Activated T-helper 2 cell treated with anti-CD3 and anti-CD28 coated beads, Interferon-gamma antibody, Interleukin-2, Interleukin-4, amounts not matched to agents 10 μg/mL and 5 μg/mL and 100 μg/mL, durations not matched to agents 14 hours and 24 hours and 36 hours (primary cell): ENCODE results near the gene TTC28. TPM values are rescaled to one million over a fixed set of nuclear protein-coding genes. Genes with fewer than 3 reads are reported as not detected.

Source experiments
- DNase-seq: peaks from one replicate; pipeline ENCODE4 v3.0.0; 2021; ENCODE audit warnings: low spot score
- H3K27ac Mint-ChIP-seq: one replicate; pipeline ENCODE4 v1.8.0; 2021; ENCODE audit warnings: mixed read lengths
- H3K27me3 Mint-ChIP-seq: one replicate; pipeline ENCODE4 v1.8.0; 2021; ENCODE audit warnings: low read depth, mixed read lengths
- H3K36me3 Mint-ChIP-seq: one replicate; pipeline ENCODE4 v1.8.0; 2021; ENCODE audit warnings: low read depth, mixed read lengths
- H3K4me1 Mint-ChIP-seq: one replicate; pipeline ENCODE4 v1.8.0; 2021; ENCODE audit warnings: low read depth, mixed read lengths
- H3K4me3 Mint-ChIP-seq: one replicate; pipeline ENCODE4 v1.8.0; 2021; ENCODE audit warnings: low read depth, mild to moderate bottlenecking, moderate library complexity, mixed read lengths
- H3K9me3 Mint-ChIP-seq: one replicate; pipeline ENCODE4 v1.8.0; 2021; ENCODE audit warnings: mixed read lengths
- intact Hi-C: fragments of 100-400 bp; cut with micrococcal nuclease; formaldehyde crosslinking; loops from one replicate; pipeline ENCODE4 v1.15.1; 2023
- total RNA-seq: library from RNA; stranded (reverse); gene quantifications from 2 replicates; pipeline ENCODE4 v1.2.3, GENCODE V29; 2022

Gene TTC28
- total RNA-seq, 1 donor from 2014 or later: 0.82 TPM

DNA sequence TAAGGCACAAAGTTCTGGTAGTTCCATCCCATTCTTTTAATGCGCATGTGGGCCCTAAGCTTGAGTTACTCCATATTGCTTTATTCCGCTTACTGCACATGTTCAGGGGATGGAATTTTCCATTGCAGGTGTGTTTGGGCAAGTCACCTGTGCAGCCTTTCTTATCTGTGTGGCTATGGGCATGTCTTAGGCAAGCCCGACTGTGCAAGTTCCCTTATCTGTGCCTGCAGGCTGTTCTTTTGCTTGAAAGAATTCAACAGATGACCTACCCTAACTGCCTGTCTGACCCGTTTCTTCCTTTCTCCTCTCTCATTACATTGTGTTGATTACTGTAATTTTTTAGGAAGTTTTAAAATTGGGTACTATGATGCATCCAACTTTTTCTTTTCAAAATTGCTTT lies 363.6 kb downstream of the TTC28 start:
- intact Hi-C loops: no loop called here
- H3K27ac Mint-ChIP-seq: no peak overlapping the region
- H3K27me3 Mint-ChIP-seq: peaks cover 3% of the 10 kb centered on the region
- no peak for DNase-seq
- no peaks in the 10 kb centered on the region for H3K36me3 Mint-ChIP-seq
- H3K4me3 Mint-ChIP-seq: no peak overlapping the region
- H3K4me1 Mint-ChIP-seq: no peaks in the 10 kb centered on the region
- H3K9me3 Mint-ChIP-seq: no peaks in the 10 kb centered on the region

DNA sequence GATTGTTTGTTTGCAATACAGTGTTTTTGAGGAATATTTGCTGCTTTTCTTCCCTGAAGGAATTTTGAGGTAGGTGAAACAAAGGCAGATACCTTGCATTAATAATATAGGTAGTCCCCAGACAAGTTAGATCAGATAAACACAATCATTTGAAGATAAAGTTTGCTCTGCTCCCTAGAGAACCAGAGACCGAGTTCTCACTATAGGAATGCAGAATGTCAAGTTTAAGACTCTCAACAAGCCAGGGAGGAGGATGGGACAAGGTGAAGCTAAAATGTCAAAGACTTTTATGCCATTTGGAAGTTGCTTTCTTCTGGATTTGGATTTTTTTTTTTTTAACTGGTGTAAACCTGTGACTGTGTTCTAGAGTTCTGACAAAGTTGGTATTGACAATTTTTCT lies 364.7 kb downstream of the TTC28 start:
- no peak for DNase-seq
- no peaks in the 10 kb centered on the region for H3K9me3 Mint-ChIP-seq
- H3K27me3 Mint-ChIP-seq: peaks cover 1% of the 10 kb centered on the region
- H3K36me3 Mint-ChIP-seq: no peaks in the 10 kb centered on the region
- intact Hi-C loops: no loop called here
- no peak overlapping the region for H3K4me3 Mint-ChIP-seq
- no peaks in the 10 kb centered on the region for H3K4me1 Mint-ChIP-seq
- no peak overlapping the region for H3K27ac Mint-ChIP-seq

GRCh38 chr22:28310299-28310698 lies 369.3 kb downstream of the TTC28 start:
- H3K4me3 Mint-ChIP-seq: no peak overlapping the region
- intact Hi-C loops: no loop called here
- no peaks in the 10 kb centered on the region for H3K36me3 Mint-ChIP-seq
- H3K27me3 Mint-ChIP-seq: peaks cover 3% of the 10 kb centered on the region
- H3K4me1 Mint-ChIP-seq: no peaks in the 10 kb centered on the region
- no peaks in the 10 kb centered on the region for H3K9me3 Mint-ChIP-seq
- no peak for DNase-seq
- no peak overlapping the region for H3K27ac Mint-ChIP-seq

GRCh38 chr22:28299753-28300152 lies 379.9 kb downstream of the TTC28 start:
- H3K4me3 Mint-ChIP-seq: no peak overlapping the region
- DNase-seq: no peak
- peaks cover 20% of the 10 kb centered on the region for H3K4me1 Mint-ChIP-seq
- H3K36me3 Mint-ChIP-seq: no peaks in the 10 kb centered on the region
- H3K27ac Mint-ChIP-seq: no peak overlapping the region
- intact Hi-C loops: no loop called here
- H3K27me3 Mint-ChIP-seq: no peaks in the 10 kb centered on the region
- no peaks in the 10 kb centered on the region for H3K9me3 Mint-ChIP-seq

GRCh38 chr22:28299309-28299708 lies 380.3 kb downstream of the TTC28 start:
- Mint-ChIP-seq H3K27ac (no peak overlapping the region), H3K27me3 (no peaks in the 10 kb centered on the region), H3K36me3 (no peaks in the 10 kb centered on the region), H3K4me1 (peaks cover 20% of the 10 kb centered on the region), H3K4me3 (no peak overlapping the region), H3K9me3 (no peaks in the 10 kb centered on the region)
- DNase-seq: no peak
- intact Hi-C loops: no loop called here

GRCh38 chr22:28297504-28297903 lies 382.1 kb downstream of the TTC28 start:
- DNase-seq: no peak
- Mint-ChIP-seq H3K4me3 (no peak overlapping the region), H3K36me3 (no peaks in the 10 kb centered on the region), H3K27me3 (peaks cover 2% of the 10 kb centered on the region), H3K27ac (no peak overlapping the region), H3K4me1 (peaks cover 20% of the 10 kb centered on the region), H3K9me3 (no peaks in the 10 kb centered on the region)
- intact Hi-C loops: no loop called here

DNA sequence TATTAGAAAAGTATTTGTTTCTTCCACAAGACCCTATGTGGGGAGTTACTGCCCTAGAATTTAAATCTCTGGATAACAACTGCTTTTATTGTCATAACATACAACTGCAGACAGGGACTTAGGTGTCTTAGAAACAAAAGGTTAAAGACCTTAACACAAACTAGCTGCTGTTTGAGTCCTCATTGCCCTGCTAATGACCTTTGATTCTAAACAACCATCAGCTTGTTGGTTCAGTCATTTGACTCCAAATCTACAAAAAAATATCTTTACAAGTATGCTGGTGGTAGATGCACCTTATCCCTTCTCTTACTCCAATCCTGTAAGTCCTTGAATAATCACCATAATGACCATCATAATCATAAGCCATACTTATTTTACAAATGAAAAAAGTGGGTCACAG lies 383.2 kb downstream of the TTC28 start:
- Mint-ChIP-seq H3K4me3 (no peak overlapping the region), H3K27ac (no peak overlapping the region), H3K36me3 (no peaks in the 10 kb centered on the region), H3K4me1 (peaks cover 20% of the 10 kb centered on the region), H3K9me3 (no peaks in the 10 kb centered on the region), H3K27me3 (peaks cover 2% of the 10 kb centered on the region)
- DNase-seq: no peak
- intact Hi-C loops: no loop called here

- Mint-ChIP-seq H3K9me3 (no peaks in the 10 kb centered on the region), H3K27me3 (no peaks in the 10 kb centered on the region), H3K27ac (no peak overlapping the region), H3K36me3 (no peaks in the 10 kb centered on the region), H3K4me3 (no peak overlapping the region), H3K4me1 (peaks cover 1% of the 10 kb centered on the region)
- DNase-seq: no peak
- intact Hi-C loops: no loop called here
Measured at GRCh38 chr22:28283068-28283654, 396.5 kb downstream of the TTC28 start.

DNA sequence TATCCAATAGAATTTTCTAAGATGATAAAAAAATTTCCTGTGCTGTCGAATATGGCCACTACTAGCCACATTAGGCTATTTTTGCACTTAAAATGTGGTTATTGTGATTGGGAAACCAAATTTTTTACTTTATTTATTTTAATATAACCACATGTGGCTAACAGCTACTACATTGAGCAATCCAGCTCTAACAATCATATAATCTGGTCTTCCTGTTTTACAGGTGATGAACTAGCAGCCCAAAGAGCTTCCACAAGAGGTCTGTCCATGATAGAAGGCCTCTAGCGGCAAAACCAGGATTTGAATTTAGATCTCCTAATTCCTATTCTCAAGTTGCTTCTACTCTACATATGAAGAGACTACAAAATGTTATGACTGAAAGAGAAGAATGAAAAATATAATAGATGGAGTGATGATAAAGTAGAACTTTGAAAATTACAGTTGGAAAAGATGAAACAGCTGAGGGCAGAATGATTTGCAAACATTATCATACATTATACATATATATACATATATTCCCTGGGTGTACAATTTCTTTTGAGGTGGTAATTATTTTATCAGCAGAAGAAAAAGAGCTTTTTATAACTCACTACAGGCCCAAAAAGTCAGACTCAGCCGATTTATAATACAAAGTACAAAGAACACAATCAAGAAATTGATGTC lies 397.1 kb downstream of the TTC28 start:
- no peaks in the 10 kb centered on the region for H3K9me3 Mint-ChIP-seq
- intact Hi-C loops: no loop called here
- no peak overlapping the region for H3K4me3 Mint-ChIP-seq
- no peaks in the 10 kb centered on the region for H3K36me3 Mint-ChIP-seq
- no peak for DNase-seq
- no peak overlapping the region for H3K27ac Mint-ChIP-seq
- H3K27me3 Mint-ChIP-seq: peaks cover 3% of the 10 kb centered on the region
- H3K4me1 Mint-ChIP-seq: peaks cover 1% of the 10 kb centered on the region

DNA sequence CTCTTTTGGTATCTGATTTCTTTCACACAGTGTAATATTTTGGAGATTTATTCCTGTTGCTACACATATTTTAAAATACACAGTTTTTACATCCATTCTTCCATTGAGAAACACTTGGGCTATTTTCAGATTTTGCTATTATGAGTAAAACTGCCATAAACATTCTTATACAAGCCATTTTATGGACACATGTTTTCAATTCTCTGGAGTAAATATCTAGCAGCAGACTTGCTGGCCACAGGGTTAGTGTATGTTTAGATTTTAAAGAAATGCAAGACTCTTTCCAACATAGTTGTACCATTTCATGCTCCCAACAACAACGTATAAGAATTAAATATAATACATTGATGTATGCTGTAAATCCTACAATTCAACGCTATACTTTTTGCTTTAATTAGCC lies 399.8 kb downstream of the TTC28 start:
- H3K27ac Mint-ChIP-seq: no peak overlapping the region
- no peak overlapping the region for H3K4me3 Mint-ChIP-seq
- H3K9me3 Mint-ChIP-seq: no peaks in the 10 kb centered on the region
- peaks cover 1% of the 10 kb centered on the region for H3K4me1 Mint-ChIP-seq
- H3K36me3 Mint-ChIP-seq: no peaks in the 10 kb centered on the region
- no peak for DNase-seq
- intact Hi-C loops: no loop called here
- H3K27me3 Mint-ChIP-seq: peaks cover 3% of the 10 kb centered on the region

DNA sequence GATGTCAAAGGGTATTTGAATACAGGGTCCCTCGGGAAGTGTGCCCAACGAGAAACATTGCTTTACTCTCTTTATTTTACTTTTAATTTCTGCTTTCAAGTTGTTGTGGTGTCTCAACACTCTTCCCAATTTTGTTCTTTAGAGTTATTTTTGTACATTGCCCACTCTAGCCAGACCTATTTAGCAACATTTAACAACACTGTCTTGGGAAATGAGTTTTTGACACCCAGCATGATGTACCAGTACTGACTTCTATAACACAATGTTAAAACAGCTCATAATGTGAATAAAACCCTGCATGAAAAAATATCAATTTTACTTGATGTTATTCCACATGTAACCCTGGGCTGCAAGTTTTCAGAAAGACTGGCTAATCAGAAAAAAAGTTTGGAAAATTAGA lies 410.4 kb downstream of the TTC28 start:
- Mint-ChIP-seq H3K27me3 (peaks cover 1% of the 10 kb centered on the region), H3K4me1 (no peaks in the 10 kb centered on the region), H3K36me3 (no peaks in the 10 kb centered on the region), H3K4me3 (no peak overlapping the region), H3K9me3 (no peaks in the 10 kb centered on the region), H3K27ac (no peak overlapping the region)
- intact Hi-C loops: no loop called here
- no peak for DNase-seq

- Mint-ChIP-seq H3K36me3 (no peaks in the 10 kb centered on the region), H3K27ac (no peak overlapping the region), H3K4me3 (no peak overlapping the region), H3K9me3 (no peaks in the 10 kb centered on the region), H3K27me3 (peaks cover 1% of the 10 kb centered on the region), H3K4me1 (no peaks in the 10 kb centered on the region)
- intact Hi-C loops: no loop called here
- DNase-seq: no peak
Measured at GRCh38 chr22:28268850-28269249, 410.8 kb downstream of the TTC28 start.

DNA sequence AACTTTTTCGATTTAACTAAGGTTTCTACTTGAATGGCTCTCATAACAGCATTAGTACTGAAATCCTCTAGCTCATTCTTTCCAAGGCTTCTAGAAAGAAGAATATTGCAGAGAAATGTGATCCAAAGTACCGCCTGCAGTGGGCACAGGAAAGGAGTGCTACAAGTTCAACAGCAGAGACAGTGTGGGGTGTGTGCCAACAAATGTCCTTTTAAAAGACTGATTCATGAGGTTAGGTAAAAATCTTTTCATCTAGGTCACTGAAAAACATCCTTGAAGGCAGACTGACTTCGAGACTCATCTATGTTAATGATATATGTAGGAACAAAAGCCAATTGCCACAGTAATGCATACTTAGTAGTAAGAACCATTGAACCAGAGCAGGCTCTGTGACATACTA lies 411.5 kb downstream of the TTC28 start:
- DNase-seq: no peak
- H3K9me3 Mint-ChIP-seq: no peaks in the 10 kb centered on the region
- H3K4me1 Mint-ChIP-seq: no peaks in the 10 kb centered on the region
- H3K4me3 Mint-ChIP-seq: no peak overlapping the region
- H3K27ac Mint-ChIP-seq: no peak overlapping the region
- no peaks in the 10 kb centered on the region for H3K27me3 Mint-ChIP-seq
- intact Hi-C loops: no loop called here
- no peaks in the 10 kb centered on the region for H3K36me3 Mint-ChIP-seq

DNA sequence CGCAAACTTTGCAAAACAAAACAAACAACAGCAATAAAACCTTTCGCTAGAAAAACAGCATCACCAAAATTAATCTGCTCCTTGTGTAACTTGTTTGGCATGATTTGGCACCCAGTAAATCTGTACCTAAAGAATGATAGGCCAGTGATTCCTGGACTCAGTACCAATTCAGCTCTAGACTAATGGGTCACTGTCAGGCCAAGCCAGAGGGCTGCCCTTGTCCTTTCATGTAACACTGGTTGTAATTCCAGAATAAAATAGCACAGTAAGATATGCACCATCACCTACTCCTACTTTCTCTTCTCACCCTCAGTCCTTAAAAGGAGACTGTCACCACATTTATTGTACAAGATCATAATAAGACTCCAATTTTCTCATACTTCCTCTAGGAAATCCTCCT lies 419.0 kb downstream of the TTC28 start:
- H3K27me3 Mint-ChIP-seq: peaks cover 4% of the 10 kb centered on the region
- H3K36me3 Mint-ChIP-seq: no peaks in the 10 kb centered on the region
- no peak overlapping the region for H3K27ac Mint-ChIP-seq
- intact Hi-C loops: no loop called here
- H3K4me1 Mint-ChIP-seq: no peaks in the 10 kb centered on the region
- no peaks in the 10 kb centered on the region for H3K9me3 Mint-ChIP-seq
- H3K4me3 Mint-ChIP-seq: no peak overlapping the region
- no peak for DNase-seq
